Measurements from ENCODE around the gene DOCK7. TPM values are rescaled to one million over a fixed set of nuclear protein-coding genes. Genes with fewer than 3 reads are reported as not detected.
A peak's percentile ranks its signal among the peaks of the same experiment; 100 is the strongest.

DOCK7 gene
- total and polyA plus RNA-seq, 2 of the 13 experiments (the other 11 are each of a cell fraction or from before 2014, with no cell fraction given) = 45.7 to 67.2 TPM

DNA sequence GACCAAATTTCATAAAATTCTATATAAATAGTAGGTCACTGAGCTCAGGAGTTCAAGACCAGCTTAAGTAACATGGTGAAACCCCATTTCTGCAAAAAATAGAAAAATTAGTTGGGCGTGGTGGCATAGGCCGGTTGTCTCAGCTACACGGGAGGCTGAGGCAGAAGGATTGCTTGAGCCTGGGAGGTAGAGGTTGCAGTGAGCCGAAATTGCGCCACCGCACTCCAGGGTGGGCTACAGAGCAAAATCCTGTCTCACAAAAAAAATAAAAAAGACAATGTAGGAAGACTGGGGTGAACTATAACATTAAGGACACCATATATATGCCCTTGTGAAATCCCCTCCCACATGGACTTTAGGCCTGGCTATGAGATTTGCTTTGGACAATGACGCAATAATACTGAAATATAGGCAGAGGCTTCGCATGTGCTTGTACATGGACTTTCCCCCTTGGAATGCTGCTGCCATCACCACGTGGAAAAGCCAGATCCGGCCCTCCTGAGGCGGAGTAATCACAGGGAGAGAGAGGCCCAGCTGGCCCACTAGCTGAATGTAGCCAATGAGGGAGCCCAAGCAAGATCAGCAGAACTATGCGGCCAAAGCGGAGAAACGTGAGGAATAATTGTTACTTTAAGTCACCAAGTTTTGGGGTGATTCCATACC is 264.5 kb downstream of the DOCK7 start (continued):
- TF ChIP-seq FOXC1 (CRISPR knock-in tag; IDR thresholded peaks at IDR 0.05; ENCODE audit: borderline replicate concordance) (peak; percentile 27; the same call in 1 of the 2 replicates), GABPA (IDR thresholded peaks at IDR 0.05; ENCODE audit: low read depth, low read length) (no peak), GABPA (CRISPR knock-in tag; IDR thresholded peaks at IDR 0.05; ENCODE audit: low read depth) (peak; percentile 30), ZNF616 (CRISPR knock-in tag; IDR thresholded peaks at IDR 0.05; ENCODE audit: low read depth) (no peak), SRSF4 (IDR thresholded peaks at IDR 0.05; ENCODE audit: low read depth, low read length, poor library complexity, severe bottlenecking) (no peak), ERF (CRISPR knock-in tag; IDR thresholded peaks at IDR 0.05) (peak; percentile 82; the same call in 1 of the 2 replicates), HNRNPLL (IDR thresholded peaks at IDR 0.05; ENCODE audit: low read depth, low read length, poor library complexity, severe bottlenecking) (no peak), MXI1 (IDR thresholded peaks at IDR 0.05; ENCODE audit: borderline replicate concordance, low read depth, low read length) (peak; percentile 86; the same call in 2 of the 3 replicates), CENPX (CRISPR knock-in tag; IDR thresholded peaks at IDR 0.05) (no peak), NRL (CRISPR knock-in tag; IDR thresholded peaks at IDR 0.05; ENCODE audit: borderline replicate concordance) (no peak)
- TF ChIP-seq, protein P1, sequence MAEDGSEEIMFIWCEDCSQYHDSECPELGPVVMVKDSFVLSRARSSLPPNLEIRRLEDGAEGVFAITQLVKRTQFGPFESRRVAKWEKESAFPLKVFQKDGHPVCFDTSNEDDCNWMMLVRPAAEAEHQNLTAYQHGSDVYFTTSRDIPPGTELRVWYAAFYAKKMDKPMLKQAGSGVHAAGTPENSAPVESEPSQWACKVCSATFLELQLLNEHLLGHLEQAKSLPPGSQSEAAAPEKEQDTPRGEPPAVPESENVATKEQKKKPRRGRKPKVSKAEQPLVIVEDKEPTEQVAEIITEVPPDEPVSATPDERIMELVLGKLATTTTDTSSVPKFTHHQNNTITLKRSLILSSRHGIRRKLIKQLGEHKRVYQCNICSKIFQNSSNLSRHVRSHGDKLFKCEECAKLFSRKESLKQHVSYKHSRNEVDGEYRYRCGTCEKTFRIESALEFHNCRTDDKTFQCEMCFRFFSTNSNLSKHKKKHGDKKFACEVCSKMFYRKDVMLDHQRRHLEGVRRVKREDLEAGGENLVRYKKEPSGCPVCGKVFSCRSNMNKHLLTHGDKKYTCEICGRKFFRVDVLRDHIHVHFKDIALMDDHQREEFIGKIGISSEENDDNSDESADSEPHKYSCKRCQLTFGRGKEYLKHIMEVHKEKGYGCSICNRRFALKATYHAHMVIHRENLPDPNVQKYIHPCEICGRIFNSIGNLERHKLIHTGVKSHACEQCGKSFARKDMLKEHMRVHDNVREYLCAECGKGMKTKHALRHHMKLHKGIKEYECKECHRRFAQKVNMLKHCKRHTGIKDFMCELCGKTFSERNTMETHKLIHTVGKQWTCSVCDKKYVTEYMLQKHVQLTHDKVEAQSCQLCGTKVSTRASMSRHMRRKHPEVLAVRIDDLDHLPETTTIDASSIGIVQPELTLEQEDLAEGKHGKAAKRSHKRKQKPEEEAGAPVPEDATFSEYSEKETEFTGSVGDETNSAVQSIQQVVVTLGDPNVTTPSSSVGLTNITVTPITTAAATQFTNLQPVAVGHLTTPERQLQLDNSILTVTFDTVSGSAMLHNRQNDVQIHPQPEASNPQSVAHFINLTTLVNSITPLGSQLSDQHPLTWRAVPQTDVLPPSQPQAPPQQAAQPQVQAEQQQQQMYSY (CRISPR knock-in tag; IDR thresholded peaks at IDR 0.05) = no peak
- TF ChIP-seq, protein P2, sequence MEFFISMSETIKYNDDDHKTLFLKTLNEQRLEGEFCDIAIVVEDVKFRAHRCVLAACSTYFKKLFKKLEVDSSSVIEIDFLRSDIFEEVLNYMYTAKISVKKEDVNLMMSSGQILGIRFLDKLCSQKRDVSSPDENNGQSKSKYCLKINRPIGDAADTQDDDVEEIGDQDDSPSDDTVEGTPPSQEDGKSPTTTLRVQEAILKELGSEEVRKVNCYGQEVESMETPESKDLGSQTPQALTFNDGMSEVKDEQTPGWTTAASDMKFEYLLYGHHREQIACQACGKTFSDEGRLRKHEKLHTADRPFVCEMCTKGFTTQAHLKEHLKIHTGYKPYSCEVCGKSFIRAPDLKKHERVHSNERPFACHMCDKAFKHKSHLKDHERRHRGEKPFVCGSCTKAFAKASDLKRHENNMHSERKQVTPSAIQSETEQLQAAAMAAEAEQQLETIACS (CRISPR knock-in tag; IDR thresholded peaks at IDR 0.05) = 0 out of 2 replicates have a peak, but pooled peaks have one; percentile 18
- TF ChIP-seq, protein P3, sequence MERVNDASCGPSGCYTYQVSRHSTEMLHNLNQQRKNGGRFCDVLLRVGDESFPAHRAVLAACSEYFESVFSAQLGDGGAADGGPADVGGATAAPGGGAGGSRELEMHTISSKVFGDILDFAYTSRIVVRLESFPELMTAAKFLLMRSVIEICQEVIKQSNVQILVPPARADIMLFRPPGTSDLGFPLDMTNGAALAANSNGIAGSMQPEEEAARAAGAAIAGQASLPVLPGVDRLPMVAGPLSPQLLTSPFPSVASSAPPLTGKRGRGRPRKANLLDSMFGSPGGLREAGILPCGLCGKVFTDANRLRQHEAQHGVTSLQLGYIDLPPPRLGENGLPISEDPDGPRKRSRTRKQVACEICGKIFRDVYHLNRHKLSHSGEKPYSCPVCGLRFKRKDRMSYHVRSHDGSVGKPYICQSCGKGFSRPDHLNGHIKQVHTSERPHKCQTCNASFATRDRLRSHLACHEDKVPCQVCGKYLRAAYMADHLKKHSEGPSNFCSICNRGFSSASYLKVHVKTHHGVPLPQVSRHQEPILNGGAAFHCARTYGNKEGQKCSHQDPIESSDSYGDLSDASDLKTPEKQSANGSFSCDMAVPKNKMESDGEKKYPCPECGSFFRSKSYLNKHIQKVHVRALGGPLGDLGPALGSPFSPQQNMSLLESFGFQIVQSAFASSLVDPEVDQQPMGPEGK (CRISPR knock-in tag; IDR thresholded peaks at IDR 0.05) = peak; percentile 55; the same call in 1 of the 2 replicates
- TF ChIP-seq, protein P4, sequence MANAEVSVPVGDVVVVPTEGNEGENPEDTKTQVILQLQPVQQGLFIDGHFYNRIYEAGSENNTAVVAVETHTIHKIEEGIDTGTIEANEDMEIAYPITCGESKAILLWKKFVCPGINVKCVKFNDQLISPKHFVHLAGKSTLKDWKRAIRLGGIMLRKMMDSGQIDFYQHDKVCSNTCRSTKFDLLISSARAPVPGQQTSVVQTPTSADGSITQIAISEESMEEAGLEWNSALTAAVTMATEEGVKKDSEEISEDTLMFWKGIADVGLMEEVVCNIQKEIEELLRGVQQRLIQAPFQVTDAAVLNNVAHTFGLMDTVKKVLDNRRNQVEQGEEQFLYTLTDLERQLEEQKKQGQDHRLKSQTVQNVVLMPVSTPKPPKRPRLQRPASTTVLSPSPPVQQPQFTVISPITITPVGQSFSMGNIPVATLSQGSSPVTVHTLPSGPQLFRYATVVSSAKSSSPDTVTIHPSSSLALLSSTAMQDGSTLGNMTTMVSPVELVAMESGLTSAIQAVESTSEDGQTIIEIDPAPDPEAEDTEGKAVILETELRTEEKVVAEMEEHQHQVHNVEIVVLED (CRISPR knock-in tag; IDR thresholded peaks at IDR 0.05; ENCODE audit: borderline replicate concordance) = peak; percentile 46; the same call in 1 of the 2 replicates
- TF ChIP-seq, protein P5, sequence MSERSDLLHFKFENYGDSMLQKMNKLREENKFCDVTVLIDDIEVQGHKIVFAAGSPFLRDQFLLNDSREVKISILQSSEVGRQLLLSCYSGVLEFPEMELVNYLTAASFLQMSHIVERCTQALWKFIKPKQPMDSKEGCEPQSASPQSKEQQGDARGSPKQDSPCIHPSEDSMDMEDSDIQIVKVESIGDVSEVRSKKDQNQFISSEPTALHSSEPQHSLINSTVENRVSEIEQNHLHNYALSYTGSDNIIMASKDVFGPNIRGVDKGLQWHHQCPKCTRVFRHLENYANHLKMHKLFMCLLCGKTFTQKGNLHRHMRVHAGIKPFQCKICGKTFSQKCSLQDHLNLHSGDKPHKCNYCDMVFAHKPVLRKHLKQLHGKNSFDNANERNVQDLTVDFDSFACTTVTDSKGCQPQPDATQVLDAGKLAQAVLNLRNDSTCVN (CRISPR knock-in tag; IDR thresholded peaks at IDR 0.05; ENCODE audit: borderline replicate concordance) = 0 out of 2 replicates have a peak, but pooled peaks have one; percentile 67
- TF ChIP-seq, protein P6, sequence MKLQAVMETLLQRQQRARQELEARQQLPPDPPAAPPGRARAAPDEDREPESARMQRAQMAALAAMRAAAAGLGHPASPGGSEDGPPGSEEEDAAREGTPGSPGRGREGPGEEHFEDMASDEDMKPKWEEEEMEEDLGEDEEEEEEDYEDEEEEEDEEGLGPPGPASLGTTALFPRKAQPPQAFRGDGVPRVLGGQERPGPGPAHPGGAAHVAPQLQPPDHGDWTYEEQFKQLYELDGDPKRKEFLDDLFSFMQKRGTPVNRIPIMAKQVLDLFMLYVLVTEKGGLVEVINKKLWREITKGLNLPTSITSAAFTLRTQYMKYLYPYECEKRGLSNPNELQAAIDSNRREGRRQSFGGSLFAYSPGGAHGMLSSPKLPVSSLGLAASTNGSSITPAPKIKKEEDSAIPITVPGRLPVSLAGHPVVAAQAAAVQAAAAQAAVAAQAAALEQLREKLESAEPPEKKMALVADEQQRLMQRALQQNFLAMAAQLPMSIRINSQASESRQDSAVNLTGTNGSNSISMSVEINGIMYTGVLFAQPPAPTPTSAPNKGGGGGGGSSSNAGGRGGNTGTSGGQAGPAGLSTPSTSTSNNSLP (IDR thresholded peaks at IDR 0.05; ENCODE audit: low read depth, low read length) = 0 out of 2 replicates have a peak, but pooled peaks have one; percentile 40

Data from HepG2 (cell line).